GM20431 (cell line): ENCODE results near the gene ZSCAN10.

Source experiments
- in situ Hi-C: fragments of 300-500 bp; cut with MseI, MboI; formaldehyde crosslinking; loops from one replicate; pipeline ENCODE4 v1.15.0; 2020; ENCODE audit warnings: low sequenced_read_pairs; ENCODE audit not compliant: unreplicated experiment

Gene ZSCAN10

DNA sequence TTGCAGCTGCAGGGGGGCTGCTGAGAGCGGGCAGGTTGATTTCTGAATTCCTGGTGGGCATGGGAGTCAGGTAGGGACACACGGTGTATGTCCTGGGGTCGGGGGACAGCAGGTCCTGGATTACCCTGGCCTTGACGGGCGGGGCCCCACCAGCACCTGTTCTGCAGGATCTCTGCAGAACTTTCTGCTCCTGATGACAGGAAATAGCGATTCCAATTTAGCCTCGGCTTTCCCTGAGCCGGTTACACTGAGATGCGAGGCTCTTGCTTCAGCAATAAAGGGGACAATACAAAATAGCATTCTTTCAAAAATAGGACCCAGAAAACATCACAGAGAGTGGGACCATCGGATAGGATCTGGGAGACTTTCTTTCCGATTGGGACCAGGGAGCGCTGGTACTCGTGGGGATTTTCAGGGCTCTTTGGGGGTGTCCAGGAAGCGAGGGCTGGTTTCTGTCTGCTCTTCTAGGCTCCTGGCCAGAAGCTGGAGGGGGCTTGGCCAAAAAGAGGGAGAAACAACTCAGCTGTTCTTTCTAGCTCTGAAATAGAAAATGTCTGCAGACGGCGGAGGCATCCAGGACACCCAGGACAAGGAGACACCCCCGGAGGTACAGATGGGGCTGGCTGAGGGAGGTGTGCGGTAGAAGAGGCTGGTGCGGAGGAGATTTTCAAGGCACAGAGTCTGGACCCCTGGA lies 13.9 kb upstream of the ZSCAN10 start:
- in situ Hi-C loops = no loop called here

- in situ Hi-C loops = no loop called here
Measured at GRCh38 chr16:3112058-3112880, 13.2 kb upstream of the ZSCAN10 start, which contains the start of gene ZNF205. ZNF205 (plus strand) TSS chr16:3112586; CDS start chr16:3113431, 845 bp downstream.

- in situ Hi-C loops = no loop called here
Measured at GRCh38 chr16:3106205-3106928, 7.3 kb upstream of the ZSCAN10 start.

DNA sequence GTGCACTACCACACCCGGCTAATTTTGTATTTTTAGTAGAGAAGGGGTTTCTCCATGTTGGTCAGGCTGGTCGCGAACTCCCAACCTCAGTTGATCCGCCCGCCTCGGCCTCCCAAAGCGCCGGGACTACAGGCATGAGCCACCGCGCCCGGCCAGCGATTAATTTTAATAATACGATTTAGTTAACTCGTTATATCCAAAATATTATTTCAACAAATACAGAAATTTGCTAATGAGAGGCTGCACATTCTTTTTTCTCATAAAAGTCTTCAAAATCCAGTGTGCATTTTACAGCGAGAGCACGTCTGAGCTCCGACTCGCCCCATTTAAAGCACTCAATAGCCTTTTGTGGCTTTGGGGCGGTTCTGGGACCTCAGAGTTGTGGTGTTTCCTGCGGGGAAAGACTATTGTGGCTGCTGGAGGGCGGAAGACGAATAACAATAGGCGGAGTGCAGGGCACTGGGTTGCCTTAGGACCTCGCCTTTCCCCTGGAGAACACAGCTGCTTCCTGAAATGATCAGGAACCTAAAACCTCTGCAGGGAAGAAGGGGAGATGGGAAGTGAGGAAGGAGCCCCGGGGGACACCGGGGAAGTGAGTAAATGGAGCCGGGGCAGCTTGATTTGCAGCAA lies 2.9 kb upstream of the ZSCAN10 start:
- in situ Hi-C loops = no loop called here

- in situ Hi-C loops = no loop called here
Measured at GRCh38 chr16:3101018-3101840, 2.1 kb upstream of the ZSCAN10 start.

GRCh38 chr16:3099732-3100499 lies 822 bp upstream of the ZSCAN10 start:
- in situ Hi-C loops = no loop called here

DNA sequence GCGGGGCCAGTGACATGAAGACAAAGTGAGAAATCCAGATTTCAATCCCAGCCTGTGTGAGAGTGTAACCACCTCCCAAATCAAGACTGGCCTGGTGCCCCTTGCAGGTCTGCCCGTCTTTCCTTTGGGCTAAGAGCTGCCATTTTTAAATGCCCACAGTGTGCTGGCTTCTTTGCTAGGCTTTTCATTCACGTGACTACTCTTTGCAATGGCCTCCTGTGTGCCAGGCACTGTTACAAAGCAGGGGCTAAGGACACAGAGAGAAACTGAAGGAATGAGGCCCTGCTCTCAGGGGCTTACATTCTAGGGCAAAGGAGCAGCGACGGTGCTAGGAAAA lies 269 bp upstream of the ZSCAN10 start:
- in situ Hi-C loops = no loop called here

GRCh38 chr16:3097266-3097665 lies 1.8 kb downstream of the ZSCAN10 start:
- in situ Hi-C loops = no loop called here

DNA sequence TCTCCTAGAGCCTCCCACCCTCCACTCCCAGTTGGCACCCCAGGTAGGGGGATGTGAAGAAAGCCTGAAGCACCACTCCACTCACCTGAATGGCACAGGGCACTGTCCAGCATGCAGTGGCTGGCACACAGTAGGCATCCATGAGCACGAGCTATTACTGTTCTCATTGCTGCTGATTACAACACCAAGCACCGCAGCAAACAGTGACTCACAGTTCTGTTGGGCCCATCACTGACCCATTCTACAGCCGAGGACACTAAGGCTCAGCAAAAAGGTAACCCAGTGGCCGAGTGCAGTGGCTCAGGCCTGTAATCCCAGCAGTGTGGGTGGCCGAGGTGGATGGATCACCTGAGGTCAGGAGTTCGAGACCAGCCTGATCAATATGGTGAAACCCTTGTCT lies 2.7 kb downstream of the ZSCAN10 start:
- in situ Hi-C loops = no loop called here

- in situ Hi-C loops = no loop called here
Measured at GRCh38 chr16:3095869-3096268, 3.2 kb downstream of the ZSCAN10 start.

GRCh38 chr16:3094289-3095027 lies 4.6 kb downstream of the ZSCAN10 start:
- in situ Hi-C loops = no loop called here

DNA sequence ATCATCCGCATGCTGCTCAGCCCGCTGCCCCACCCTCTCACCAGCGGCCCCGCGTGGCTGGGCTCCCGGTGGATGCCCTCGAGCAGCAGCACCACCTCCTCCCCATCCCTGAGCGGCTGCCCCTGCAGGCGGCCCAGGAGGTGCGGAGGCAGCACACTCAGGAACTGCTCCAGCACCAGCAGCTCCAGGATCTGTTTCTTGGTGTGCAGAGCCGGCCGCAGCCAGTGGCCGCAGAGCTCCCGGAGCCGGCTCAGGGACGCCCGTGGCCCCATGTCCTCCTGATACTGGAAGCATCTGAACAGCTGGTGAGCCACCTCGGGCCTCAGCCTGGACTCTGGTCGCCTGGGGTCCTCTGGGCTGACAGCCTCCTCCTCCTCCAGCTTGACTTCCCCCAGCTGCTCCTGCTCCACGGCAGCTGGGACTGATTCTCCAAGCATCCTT lies 6.6 kb downstream of the ZSCAN10 start:
- in situ Hi-C loops = no loop called here

DNA sequence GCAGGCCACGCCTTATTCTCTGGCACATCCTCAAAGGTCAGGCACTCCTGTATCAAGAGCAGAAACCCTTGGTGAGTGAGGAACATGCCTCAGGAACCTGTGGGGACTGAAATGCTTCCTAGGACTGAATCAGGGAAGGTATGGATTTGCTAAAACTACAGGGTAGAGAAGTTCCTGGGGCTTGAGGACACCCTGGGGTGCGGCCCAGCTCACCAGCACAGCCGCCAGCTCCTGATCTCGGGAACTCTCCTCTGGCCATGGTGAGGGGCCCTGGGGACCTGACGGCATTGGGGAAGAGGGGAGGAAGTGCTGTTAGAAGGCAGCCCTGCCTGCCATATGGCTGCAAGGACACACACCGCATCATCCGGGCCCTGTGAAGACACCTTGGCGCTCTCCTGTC lies 7.5 kb downstream of the ZSCAN10 start:
- in situ Hi-C loops = no loop called here

DNA sequence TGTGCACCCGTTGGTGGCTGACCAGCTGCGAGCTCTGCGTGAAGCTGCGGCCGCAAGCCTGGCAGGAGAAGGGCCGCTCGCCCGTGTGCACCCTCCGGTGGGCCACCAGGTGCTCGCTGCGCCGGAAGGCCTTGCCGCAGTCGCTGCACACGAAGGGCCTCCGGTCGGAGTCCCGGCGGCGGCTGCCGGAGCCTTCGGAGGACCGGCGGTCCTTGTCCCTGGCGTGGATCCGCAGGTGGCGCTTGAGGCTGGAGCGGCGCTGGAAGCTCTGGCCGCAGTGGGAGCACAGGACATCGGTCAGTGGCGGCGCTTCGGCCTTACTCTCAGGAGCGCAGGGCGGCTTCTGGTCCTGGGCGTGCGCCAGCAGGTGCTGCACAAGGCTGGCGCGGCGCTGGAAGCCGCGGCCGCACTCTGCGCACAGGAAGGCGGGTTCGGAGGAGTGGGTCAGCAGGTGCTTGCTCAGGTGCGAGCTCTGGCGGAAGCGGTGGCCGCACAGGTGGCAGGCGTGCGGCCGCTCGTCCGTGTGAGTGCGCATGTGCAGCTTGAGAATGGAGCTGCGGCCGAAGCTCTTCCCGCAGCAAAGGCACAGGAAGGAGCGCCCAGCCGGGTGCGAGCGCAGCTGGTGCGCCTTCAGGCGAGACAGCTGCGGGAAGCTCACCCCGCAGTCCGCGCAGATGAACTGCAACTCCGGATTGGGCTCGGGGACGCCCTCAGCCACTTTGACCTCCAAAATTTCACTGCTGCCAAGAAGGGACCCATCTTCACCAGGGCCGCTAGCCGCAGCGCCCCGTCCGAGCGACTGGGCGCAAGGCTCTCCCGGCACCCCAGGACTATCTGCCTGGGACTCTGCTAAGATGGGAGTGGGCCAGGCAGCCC lies 9.1 kb downstream of the ZSCAN10 start:
- in situ Hi-C loops = no loop called here

- in situ Hi-C loops = no loop called here
Measured at GRCh38 chr16:3088925-3089716, 10.0 kb downstream of the ZSCAN10 start.

- in situ Hi-C loops = no loop called here
Measured at GRCh38 chr16:3088450-3088849, 10.6 kb downstream of the ZSCAN10 start.
